Activated CD4-positive, CD25-positive, alpha-beta regulatory T cell treated with anti-CD3 and anti-CD28 coated beads, Interleukin-2, amount 50 U/mL, for 72 hours (primary cell): Measurements from ENCODE around the gene CHMP6.

ENCODE experiments used
- DNase-seq: peaks from one replicate; pipeline ENCODE4 v3.0.0; 2021

CHMP6 gene

DNA sequence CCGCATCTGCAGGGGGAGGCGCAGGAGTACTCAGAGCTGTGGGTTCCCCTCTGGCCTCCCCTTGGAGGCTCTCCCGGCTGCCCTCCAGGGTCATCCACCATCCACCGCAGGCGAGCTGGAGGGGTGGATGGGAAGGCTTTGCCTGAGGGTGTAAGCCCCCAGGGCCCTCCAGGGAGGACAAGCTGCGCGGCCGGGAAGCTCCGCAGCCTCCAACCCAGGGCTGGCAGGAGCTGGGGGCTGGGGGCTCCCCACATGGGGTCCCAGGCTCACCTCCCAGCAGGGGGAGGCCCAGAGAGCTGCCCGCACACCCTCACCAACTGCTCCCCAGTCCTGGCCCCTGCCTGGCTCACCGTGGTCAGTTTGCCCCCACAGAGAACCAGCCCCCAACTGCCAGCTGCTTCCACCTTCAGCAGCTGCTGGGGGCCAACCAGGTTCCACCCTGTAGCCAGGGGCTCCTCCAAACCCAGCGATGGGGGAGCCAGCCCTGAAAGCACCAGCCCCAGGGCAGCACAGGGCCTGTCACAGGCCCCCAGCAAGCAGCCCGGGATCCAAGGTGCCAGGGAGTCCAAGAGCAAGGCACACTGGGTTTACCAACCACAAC is 19.8 kb upstream of the CHMP6 start:
- no peak for DNase-seq

DNA sequence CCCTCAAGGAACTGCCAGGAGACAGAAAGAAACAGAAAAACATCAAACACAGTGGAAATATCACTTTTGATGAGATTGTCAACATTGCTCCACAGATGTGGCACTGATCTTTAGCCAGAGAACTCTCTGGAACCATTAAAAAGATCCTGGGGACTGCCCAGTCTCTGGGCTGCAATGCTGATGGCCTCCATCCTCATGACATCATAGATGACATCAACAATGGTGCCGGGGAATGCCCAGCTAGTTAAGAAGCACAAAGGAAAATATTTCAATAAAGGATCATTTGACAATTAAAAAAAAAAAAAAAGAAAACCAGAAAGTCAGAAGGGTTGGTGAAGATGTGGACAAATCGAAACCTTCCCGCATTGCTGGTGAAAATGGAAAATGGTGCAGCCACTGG is 14.9 kb upstream of the CHMP6 start:
- DNase-seq = no peak

- DNase-seq = no peak
Measured at GRCh38 chr17:80977172-80977571, 14.5 kb upstream of the CHMP6 start.

GRCh38 chr17:80978499-80979497 is 12.8 kb upstream of the CHMP6 start:
- DNase-seq = no peak

- DNase-seq = no peak
Measured at GRCh38 chr17:80979547-80980378, 11.9 kb upstream of the CHMP6 start.

GRCh38 chr17:80980397-80981061 is 11.1 kb upstream of the CHMP6 start:
- no peak for DNase-seq

- no peak for DNase-seq
Measured at GRCh38 chr17:80981062-80981902, 10.4 kb upstream of the CHMP6 start.

DNA sequence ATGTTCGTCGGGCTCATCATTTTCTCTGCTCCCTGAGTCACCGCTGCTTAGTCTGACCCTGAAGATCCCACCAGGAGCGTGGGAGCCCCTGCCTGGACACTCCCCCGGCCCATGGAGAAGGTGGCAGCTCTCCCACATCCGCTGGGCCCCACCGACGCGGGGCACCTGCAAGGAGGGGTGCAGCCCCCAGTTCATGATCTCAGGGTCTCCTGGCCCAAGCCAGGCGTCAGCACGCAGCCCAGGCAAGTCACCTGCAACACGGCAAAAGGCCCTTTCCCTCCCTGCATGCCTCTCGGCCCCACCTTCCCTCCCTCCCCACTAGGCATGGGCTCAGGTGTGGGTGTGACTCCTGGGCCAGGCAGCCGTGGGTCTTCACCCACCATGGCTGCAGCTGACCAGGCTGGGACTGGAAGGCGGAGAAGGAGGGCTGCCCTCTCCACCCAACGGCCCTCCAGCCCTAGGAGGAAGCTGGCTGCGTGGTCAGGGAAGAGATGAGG is 9.7 kb upstream of the CHMP6 start:
- DNase-seq = no peak

DNA sequence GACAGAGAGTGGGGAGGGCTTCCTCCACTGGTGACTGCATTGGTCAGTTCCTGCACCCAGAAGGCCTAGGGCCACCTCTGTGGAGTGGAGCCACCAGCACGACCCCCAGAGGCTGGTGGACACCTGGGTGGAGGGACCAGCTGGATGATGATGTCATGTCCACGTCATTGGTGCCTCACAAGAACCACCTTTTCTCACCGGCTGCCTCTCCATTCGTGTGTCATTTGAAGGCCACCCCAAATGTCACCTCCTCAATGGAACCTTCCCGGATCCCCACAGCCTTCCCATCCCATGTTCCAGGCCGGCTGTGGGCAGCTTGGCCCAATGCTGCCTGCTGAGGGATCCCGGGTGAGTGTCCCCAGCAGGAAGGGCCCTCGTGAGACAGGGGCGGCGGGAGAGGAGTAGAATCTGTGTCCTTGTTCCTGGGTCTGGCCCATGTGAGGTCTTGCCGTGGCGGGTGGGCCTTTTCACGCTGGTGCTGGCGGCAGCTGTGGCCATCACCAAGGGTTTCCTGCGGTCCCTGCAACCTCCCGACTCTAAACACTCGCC is 9.1 kb upstream of the CHMP6 start:
- DNase-seq = no peak

DNA sequence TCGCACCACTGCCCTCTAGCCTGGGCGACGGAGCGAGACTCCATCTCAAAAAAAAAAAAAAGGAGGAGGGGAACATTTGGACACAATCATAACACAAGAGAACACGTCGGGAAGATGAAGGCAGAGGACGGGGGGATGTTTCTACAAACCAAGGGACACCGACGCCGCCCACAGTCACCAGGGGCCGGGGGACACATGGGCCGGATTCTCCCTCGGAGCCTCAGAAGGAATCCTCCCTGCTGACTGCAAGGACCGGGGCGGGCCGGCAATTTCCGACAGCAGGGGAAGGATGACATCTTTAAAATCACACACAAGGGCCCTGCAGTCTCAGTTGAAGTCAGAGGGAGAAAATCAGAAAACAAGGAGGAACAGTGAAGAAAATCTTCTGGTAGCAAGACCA is 8.1 kb upstream of the CHMP6 start:
- DNase-seq = no peak

GRCh38 chr17:80984749-80985148 is 6.9 kb upstream of the CHMP6 start:
- no peak for DNase-seq

- no peak for DNase-seq
Measured at GRCh38 chr17:80986046-80986445, 5.6 kb upstream of the CHMP6 start.

DNA sequence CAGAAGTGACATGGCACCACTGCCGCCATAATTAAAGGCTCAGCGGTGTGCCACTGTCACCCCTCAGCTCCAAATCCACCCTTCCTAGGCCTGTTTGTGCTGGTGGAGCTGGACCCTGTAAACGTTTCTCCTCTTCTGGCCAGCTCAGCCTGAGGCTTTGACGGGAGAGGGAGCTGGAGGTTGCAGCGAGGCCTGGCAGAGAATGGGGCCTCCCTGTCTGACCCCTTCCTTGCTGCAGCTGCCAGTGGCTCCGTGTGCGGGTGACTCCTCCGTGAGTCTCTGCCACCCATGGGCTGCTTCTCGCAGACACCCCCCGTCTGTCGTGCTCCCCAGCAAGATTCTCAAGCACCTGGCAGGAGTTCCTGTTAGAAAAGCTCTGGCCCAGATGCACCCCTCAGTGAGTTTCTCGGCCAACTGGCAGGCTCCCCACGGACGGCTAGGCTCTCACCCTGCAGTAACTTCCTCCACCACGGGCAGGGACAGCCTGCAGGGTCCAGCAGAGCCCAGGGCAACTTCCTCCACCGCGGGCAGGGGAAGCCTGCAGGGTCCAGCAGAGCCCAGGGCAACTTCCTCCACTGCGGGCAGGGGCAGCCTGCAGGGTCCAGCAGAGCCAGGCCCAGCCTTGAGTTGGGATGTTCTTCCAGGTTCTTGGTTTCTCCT is 4.7 kb upstream of the CHMP6 start:
- no peak for DNase-seq

DNA sequence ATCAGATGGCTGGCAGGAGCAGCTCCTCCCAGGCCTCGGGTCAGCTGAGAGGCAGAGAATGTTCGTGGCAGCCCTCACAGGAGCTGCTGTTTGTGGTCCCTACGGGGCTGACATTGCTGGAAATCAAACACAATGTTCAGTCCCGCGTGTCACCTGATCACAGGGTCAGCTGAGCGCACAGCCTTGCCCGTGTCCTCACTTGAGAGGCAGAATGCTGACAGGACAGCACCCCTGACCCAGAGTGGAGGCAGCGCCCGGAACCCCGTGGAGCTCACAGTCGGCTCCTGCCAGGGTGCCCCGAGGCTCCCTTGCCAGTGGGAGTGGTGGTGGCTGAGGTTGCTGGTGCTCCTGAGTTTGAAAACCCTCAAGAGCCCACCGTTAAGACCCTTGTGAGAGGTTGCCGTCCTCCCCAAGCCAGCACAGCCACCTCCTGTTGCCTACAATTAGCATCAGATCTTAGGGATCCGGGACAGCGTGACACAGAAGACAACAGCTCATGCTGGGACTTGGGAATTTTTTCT is 3.6 kb upstream of the CHMP6 start:
- DNase-seq = no peak

- no peak for DNase-seq
Measured at GRCh38 chr17:80989586-80989913, 2.1 kb upstream of the CHMP6 start.

DNA sequence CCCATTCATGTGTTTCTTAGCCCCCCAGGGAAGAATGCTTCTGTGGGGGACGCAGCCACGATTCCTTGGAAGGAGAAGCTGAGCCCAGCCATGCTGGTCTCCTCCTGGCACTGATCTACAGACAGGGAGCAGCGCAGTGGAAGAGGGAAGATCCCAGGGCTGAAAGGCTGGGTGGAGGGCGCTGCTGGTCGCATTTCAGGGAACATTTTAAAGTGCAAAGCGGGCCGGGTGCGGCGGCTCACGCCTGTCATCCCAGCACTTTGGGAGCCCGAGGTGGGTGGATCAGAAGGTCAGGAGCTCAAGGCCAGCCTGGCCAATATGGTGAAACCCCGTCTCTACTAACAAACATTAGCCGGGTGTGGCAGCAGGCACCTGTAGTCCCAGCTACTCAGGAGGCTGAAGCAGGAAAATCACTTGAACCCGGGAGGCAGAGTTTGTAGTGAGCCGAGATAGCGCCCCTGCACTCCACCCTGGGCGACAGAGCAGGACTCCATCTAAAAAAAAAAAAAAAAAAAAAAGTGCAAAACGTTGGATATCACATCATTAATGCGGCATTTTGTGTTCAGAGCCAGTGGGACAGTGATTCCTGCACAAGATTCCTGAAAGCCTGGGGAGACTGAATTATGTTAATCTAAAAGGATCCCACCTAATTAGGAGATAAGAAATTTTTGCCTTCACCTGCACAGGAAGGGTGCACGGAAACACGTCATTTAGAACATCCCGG is 558 bp upstream of the CHMP6 start:
- DNase-seq = no peak

- DNase-seq = no peak
Measured at GRCh38 chr17:80992077-80992947, 671 bp downstream of the CHMP6 start.

DNA sequence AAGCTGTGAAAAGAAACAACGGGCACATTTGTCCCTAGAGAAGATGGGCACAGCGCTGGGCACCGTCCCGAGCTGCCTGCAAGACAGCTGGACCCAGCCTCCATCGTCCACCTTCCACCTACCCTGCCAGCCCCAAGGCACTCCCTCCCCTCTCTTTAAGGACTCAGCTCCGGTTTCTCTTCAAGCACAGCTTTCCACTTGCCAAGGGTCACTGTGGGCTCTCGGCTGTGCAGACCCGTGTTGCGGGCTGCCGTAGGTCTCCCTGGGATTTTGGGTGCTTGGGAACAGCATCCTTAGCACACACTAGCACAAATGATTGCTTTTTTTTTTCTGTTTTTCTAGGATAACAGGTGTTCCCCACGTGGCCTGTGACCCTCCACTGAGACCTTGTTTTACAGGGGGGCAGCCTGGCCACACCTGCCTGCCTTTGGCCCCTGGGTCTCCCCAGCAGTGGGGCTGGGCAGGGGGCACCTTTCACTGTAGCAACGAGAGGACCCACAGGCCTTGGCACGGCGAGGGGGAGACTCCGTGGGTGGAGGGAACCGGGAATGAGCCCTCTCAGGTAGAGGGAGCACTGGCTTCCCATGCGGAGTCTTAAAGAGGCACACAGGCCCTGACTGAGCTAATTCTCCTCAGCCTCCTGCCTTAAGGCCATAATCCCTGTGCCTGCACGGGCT is 1.4 kb downstream of the CHMP6 start:
- DNase-seq = no peak
